ENCODE measurements around the gene SCIN. TPM values are rescaled to one million over a fixed set of nuclear protein-coding genes. Genes with fewer than 3 reads are reported as not detected.

The SCIN gene
- total RNA-seq, 1 donor from 2014 or later, result 0.65 TPM

- no peak for DNase-seq (ENCODE audit: low spot score)
- no peak for TF ChIP-seq CTCF (IDR thresholded peaks at IDR 0.05)
- H3K36me3 Mint-ChIP-seq (ENCODE audit: low read depth), result no peaks in the 10 kb centered on the region
- H3K27ac Mint-ChIP-seq (ENCODE audit: unreplicated experiment), result no peak overlapping the region
- H3K4me1 Mint-ChIP-seq (ENCODE audit: low read depth), result peaks cover 18% of the 10 kb centered on the region
- H3K4me3 Mint-ChIP-seq (ENCODE audit: unreplicated experiment), result no peak overlapping the region
- H3K27me3 Mint-ChIP-seq (ENCODE audit: low read depth), result peaks cover 14% of the 10 kb centered on the region
- no peaks in the 10 kb centered on the region for H3K9me3 Mint-ChIP-seq (ENCODE audit: low read depth)
Measured at GRCh38 chr7:12573885-12574284, 3.4 kb downstream of the SCIN start.

- Mint-ChIP-seq H3K27ac (ENCODE audit: unreplicated experiment) (no peak overlapping the region), H3K4me3 (ENCODE audit: unreplicated experiment) (no peak overlapping the region), H3K4me1 (ENCODE audit: low read depth) (peaks cover 3% of the 10 kb centered on the region), H3K36me3 (ENCODE audit: low read depth) (no peaks in the 10 kb centered on the region), H3K27me3 (ENCODE audit: low read depth) (no peaks in the 10 kb centered on the region), H3K9me3 (ENCODE audit: low read depth) (no peaks in the 10 kb centered on the region)
- no peak for TF ChIP-seq CTCF (IDR thresholded peaks at IDR 0.05)
- no peak for DNase-seq (ENCODE audit: low spot score)
Measured at GRCh38 chr7:12578930-12579640, 8.6 kb downstream of the SCIN start.

- H3K27ac Mint-ChIP-seq (ENCODE audit: unreplicated experiment), result no peak overlapping the region
Measured at GRCh38 chr7:12581897-12582296, 11.4 kb downstream of the SCIN start.

GRCh38 chr7:12582362-12582761 lies 11.8 kb downstream of the SCIN start:
- peaks cover 10% of the 10 kb centered on the region for H3K4me1 Mint-ChIP-seq (ENCODE audit: low read depth)
- no peaks in the 10 kb centered on the region for H3K9me3 Mint-ChIP-seq (ENCODE audit: low read depth)
- TF ChIP-seq CTCF (IDR thresholded peaks at IDR 0.05), result no peak

More at GRCh38 chr7:12581897-12582296, 11.4 kb downstream of the SCIN start:
- Mint-ChIP-seq H3K36me3 (ENCODE audit: low read depth) (no peaks in the 10 kb centered on the region), H3K27me3 (ENCODE audit: low read depth) (no peaks in the 10 kb centered on the region), H3K9me3 (ENCODE audit: low read depth) (no peaks in the 10 kb centered on the region), H3K4me1 (ENCODE audit: low read depth) (peaks cover 10% of the 10 kb centered on the region), H3K4me3 (ENCODE audit: unreplicated experiment) (no peak overlapping the region)
- no peak for TF ChIP-seq CTCF (IDR thresholded peaks at IDR 0.05)
- DNase-seq (ENCODE audit: low spot score), result no peak

GRCh38 chr7:12583176-12583575 lies 12.7 kb downstream of the SCIN start:
- Mint-ChIP-seq H3K4me3 (ENCODE audit: unreplicated experiment) (no peak overlapping the region), H3K9me3 (ENCODE audit: low read depth) (peaks cover 3% of the 10 kb centered on the region), H3K36me3 (ENCODE audit: low read depth) (no peaks in the 10 kb centered on the region), H3K27me3 (ENCODE audit: low read depth) (no peaks in the 10 kb centered on the region), H3K4me1 (ENCODE audit: low read depth) (peaks cover 10% of the 10 kb centered on the region), H3K27ac (ENCODE audit: unreplicated experiment) (no peak overlapping the region)
- no peak for DNase-seq (ENCODE audit: low spot score)
- TF ChIP-seq CTCF (IDR thresholded peaks at IDR 0.05), result no peak

More at GRCh38 chr7:12582362-12582761, 11.8 kb downstream of the SCIN start:
- Mint-ChIP-seq H3K36me3 (ENCODE audit: low read depth) (no peaks in the 10 kb centered on the region), H3K27ac (ENCODE audit: unreplicated experiment) (no peak overlapping the region), H3K4me3 (ENCODE audit: unreplicated experiment) (no peak overlapping the region), H3K27me3 (ENCODE audit: low read depth) (no peaks in the 10 kb centered on the region)
- no peak for DNase-seq (ENCODE audit: low spot score)
